ENCODE results near the gene HIGD2A. TPM values are rescaled to one million over a fixed set of nuclear protein-coding genes. Genes with fewer than 3 reads are reported as not detected.

The HIGD2A gene
- total RNA-seq, 1 donor from 2014 or later: 103 TPM

GRCh38 chr5:176408590-176408989, 20.0 kb downstream of the HIGD2A start:
- Histone ChIP-seq H3K4me1 (ENCODE audit: insufficient read depth, low read length) (no peaks in the 10 kb centered on the region), H3K79me2 (ENCODE audit: insufficient read depth, low read length) (peaks cover 7% of the 10 kb centered on the region), H3K9me3 (ENCODE audit: insufficient read depth, low read depth, low read length) (no peaks in the 10 kb centered on the region), H3K4me2 (ENCODE audit: low read length) (no peak overlapping the region), H4K20me1 (ENCODE audit: insufficient read depth, low read length) (peaks cover 34% of the 10 kb centered on the region), H3K9ac (ENCODE audit: low read length) (no peak overlapping the region), H3K27me3 (ENCODE audit: insufficient read depth, low read length) (no peaks in the 10 kb centered on the region), H3K27ac (ENCODE audit: low read depth, low read length) (no peak overlapping the region), H2AFZ (ENCODE audit: low read depth, low read length) (no peak overlapping the region), H3K4me3 (ENCODE audit: insufficient read depth, low read depth, low read length) (no peak overlapping the region), H3K36me3 (ENCODE audit: insufficient read depth, low read length) (peaks cover 2% of the 10 kb centered on the region)
- H3K27me3 Mint-ChIP-seq (ENCODE audit: low read depth, unreplicated experiment): no peaks in the 10 kb centered on the region
- FAIRE-seq (no peak), DNase-seq (ENCODE audit: low read depth) (no peak)
- H3K9me3 Mint-ChIP-seq (ENCODE audit: unreplicated experiment): no peaks in the 10 kb centered on the region
- no peak overlapping the region for H3K27ac Mint-ChIP-seq (ENCODE audit: unreplicated experiment)
- H3K4me1 Mint-ChIP-seq (ENCODE audit: low read depth, unreplicated experiment): peaks cover 16% of the 10 kb centered on the region
- TF ChIP-seq EZH2 (IDR thresholded peaks at IDR 0.05; ENCODE audit: insufficient read depth, low read length): no peak
- TF ChIP-seq CTCF (IDR thresholded peaks at IDR 0.05; ENCODE audit: insufficient read depth, low read depth, low read length): no peak
- no peak overlapping the region for H3K4me3 Mint-ChIP-seq (ENCODE audit: unreplicated experiment)
- H3K36me3 Mint-ChIP-seq (ENCODE audit: low read depth, unreplicated experiment): peaks cover 23% of the 10 kb centered on the region

- no peak overlapping the region for H3K9ac ChIP-seq (ENCODE audit: low read length)
- H3K4me3 Mint-ChIP-seq (ENCODE audit: unreplicated experiment): no peak overlapping the region
- no peak overlapping the region for H3K27ac ChIP-seq (ENCODE audit: low read depth, low read length)
- peaks cover 20% of the 10 kb centered on the region for H3K4me1 Mint-ChIP-seq (ENCODE audit: low read depth, unreplicated experiment)
- DNase-seq (ENCODE audit: low read depth) (no peak), FAIRE-seq (no peak)
- H3K27ac Mint-ChIP-seq (ENCODE audit: unreplicated experiment): no peak overlapping the region
- peaks cover 14% of the 10 kb centered on the region for H3K79me2 ChIP-seq (ENCODE audit: insufficient read depth, low read length)
- no peaks in the 10 kb centered on the region for H3K27me3 Mint-ChIP-seq (ENCODE audit: low read depth, unreplicated experiment)
- H4K20me1 ChIP-seq (ENCODE audit: insufficient read depth, low read length): peaks cover 46% of the 10 kb centered on the region
- no peaks in the 10 kb centered on the region for H3K9me3 ChIP-seq (ENCODE audit: insufficient read depth, low read depth, low read length)
- H3K4me3 ChIP-seq (ENCODE audit: insufficient read depth, low read depth, low read length): no peak overlapping the region
- H3K36me3 ChIP-seq (ENCODE audit: insufficient read depth, low read length): peaks cover 2% of the 10 kb centered on the region
- H3K4me1 ChIP-seq (ENCODE audit: insufficient read depth, low read length): no peaks in the 10 kb centered on the region
- no peak overlapping the region for H2AFZ ChIP-seq (ENCODE audit: low read depth, low read length)
- peaks cover 18% of the 10 kb centered on the region for H3K36me3 Mint-ChIP-seq (ENCODE audit: low read depth, unreplicated experiment)
- H3K9me3 Mint-ChIP-seq (ENCODE audit: unreplicated experiment): no peaks in the 10 kb centered on the region
- H3K4me2 ChIP-seq (ENCODE audit: low read length): no peak overlapping the region
- no peaks in the 10 kb centered on the region for H3K27me3 ChIP-seq (ENCODE audit: insufficient read depth, low read length)
- TF ChIP-seq CTCF (IDR thresholded peaks at IDR 0.05; ENCODE audit: insufficient read depth, low read depth, low read length): no peak
- TF ChIP-seq EZH2 (IDR thresholded peaks at IDR 0.05; ENCODE audit: insufficient read depth, low read length): no peak
These were observed 21.2 kb downstream of the HIGD2A start for GRCh38 chr5:176409765-176410164.

- Mint-ChIP-seq H3K9me3 (ENCODE audit: unreplicated experiment) (no peaks in the 10 kb centered on the region), H3K27me3 (ENCODE audit: low read depth, unreplicated experiment) (no peaks in the 10 kb centered on the region), H3K27ac (ENCODE audit: unreplicated experiment) (no peak overlapping the region), H3K36me3 (ENCODE audit: low read depth, unreplicated experiment) (peaks cover 18% of the 10 kb centered on the region), H3K4me3 (ENCODE audit: unreplicated experiment) (peak overlapping the region; percentile 36), H3K4me1 (ENCODE audit: low read depth, unreplicated experiment) (peaks cover 20% of the 10 kb centered on the region)
- FAIRE-seq (no peak), DNase-seq (ENCODE audit: low read depth) (no peak)
- no peak overlapping the region for H3K27ac ChIP-seq (ENCODE audit: low read depth, low read length)
- no peak overlapping the region for H2AFZ ChIP-seq (ENCODE audit: low read depth, low read length)
- peaks cover 22% of the 10 kb centered on the region for H3K79me2 ChIP-seq (ENCODE audit: insufficient read depth, low read length)
- peaks cover 2% of the 10 kb centered on the region for H3K4me1 ChIP-seq (ENCODE audit: insufficient read depth, low read length)
- no peak overlapping the region for H3K4me3 ChIP-seq (ENCODE audit: insufficient read depth, low read depth, low read length)
- H3K9me3 ChIP-seq (ENCODE audit: insufficient read depth, low read depth, low read length): no peaks in the 10 kb centered on the region
- no peaks in the 10 kb centered on the region for H3K27me3 ChIP-seq (ENCODE audit: insufficient read depth, low read length)
- no peak overlapping the region for H3K9ac ChIP-seq (ENCODE audit: low read length)
- no peak for TF ChIP-seq EZH2 (IDR thresholded peaks at IDR 0.05; ENCODE audit: insufficient read depth, low read length)
- no peak for TF ChIP-seq CTCF (IDR thresholded peaks at IDR 0.05; ENCODE audit: insufficient read depth, low read depth, low read length)
- H3K36me3 ChIP-seq (ENCODE audit: insufficient read depth, low read length): peaks cover 2% of the 10 kb centered on the region
- H4K20me1 ChIP-seq (ENCODE audit: insufficient read depth, low read length): peaks cover 53% of the 10 kb centered on the region
- H3K4me2 ChIP-seq (ENCODE audit: low read length): no peak overlapping the region
These were observed 22.1 kb downstream of the HIGD2A start for GRCh38 chr5:176410486-176411180.

All from astrocyte (in vitro differentiated cells and primary cell).